ENCODE measurements around the gene ACER2.

- no peak for TF ChIP-seq CTCF (IDR thresholded peaks at IDR 0.05)
- no peak for TF ChIP-seq ZFX (IDR thresholded peaks at IDR 0.05; ENCODE audit: borderline replicate concordance)
Observed at GRCh38 chr9:19381656-19382055, 27.2 kb upstream of the ACER2 start.

Data from 22Rv1 (cell line).